Stimulated activated CD4-positive, alpha-beta T cell treated with anti-CD3 and anti-CD28 coated beads, Interleukin-1b, Interleukin-23, amount 100 ng/mL, for 4 hours (primary cell): ENCODE results near the gene CCL1.

ENCODE experiments used
- DNase-seq, 2 donors: peaks; one replicate each; pipeline ENCODE4 v3.0.0-alpha.2; 2020; ENCODE audit warnings: low read depth in 2 of 2

CCL1 gene

DNA sequence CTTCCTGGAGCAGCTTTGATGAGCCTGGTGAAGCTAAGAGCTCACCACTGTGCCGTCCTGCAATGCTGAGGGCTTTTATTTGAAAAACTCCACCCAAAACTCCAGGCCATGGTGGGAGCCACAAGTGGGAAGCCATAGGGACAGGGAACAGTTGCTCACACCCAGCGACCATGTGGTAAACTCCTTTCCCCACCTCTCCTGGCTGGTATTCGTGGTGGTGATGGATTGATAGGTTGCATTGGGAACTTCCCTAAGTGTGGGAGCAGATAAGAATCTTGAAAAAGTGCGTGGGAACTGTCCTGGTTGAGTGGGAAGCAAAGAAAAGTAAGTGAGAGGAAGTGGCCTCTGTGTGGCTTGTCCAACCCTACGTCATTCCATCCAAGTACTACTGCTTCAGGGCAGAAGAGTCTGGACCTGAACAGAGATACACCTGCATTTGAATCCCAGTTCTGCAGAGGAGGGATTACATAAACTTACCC lies at the start of gene CCL1:
TSS of gene CCL1 (minus strand) at position 51 of the 479 bp plus-strand sequence. CDS start 72 bp downstream, outside the sequence.
- DNase-seq: no peak

DNA sequence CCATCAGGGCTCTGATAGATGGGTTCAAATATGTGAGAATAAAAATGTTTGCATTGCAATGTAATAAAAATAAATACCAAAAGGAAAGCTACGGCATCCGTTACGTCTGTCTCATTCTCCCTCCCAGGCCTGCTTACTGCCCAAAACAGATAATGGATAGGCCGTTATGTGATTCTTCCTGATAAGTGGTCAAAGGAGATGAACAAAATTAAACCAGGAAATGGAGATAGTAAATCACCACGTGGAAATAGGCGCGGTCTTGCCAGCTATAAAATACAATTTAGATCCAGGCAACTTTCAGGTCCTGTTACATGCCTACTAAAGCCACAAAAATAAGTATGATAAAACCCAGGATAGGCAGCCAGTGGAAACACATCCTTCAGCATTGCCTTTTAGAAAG lies 49.5 kb upstream of the CCL1 start:
- DNase-seq: no peak

GRCh38 chr17:34411646-34412421 lies 48.8 kb upstream of the CCL1 start:
- no peak for DNase-seq

DNA sequence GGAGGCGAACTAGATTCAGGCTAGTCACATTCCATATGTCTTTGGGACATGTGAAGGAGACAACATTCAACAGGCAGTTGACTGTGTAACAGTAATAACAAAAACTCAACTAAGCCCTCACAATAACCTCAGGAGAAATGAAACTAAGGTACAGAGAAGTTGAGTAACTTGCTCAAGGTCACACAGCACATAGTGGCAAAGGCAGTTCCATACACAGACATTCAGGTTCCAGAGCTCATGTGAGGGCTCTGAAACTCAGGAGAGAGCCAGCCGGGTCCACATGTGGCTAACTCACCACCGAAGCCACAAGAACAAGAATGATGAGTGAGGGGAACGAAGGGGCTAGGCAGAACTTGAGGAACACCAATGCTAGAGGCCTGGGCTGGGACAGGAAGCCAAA lies 46.3 kb upstream of the CCL1 start:
- DNase-seq: no peak

DNA sequence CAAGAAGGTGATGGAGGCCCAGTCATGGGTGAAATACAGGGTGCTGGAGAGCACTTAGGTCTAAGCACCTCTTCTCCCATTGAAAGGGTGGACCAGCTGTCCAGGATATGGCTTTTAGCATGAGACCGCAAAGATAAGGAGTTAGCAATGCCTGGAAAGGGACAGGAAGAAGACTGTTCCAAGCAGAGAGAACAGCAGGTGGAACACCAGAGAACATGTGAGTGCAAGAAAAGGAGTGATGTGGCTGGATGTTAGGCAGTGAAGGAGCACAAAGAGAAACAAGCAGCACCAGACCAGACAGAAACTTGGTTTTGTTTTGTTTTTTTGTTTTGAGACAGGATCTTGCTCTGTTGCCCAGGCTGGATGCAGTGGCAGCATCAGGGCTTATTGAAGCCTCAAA lies 45.4 kb upstream of the CCL1 start:
- DNase-seq: no peak

- no peak for DNase-seq
Measured at GRCh38 chr17:34406226-34406625, 43.2 kb upstream of the CCL1 start.

DNA sequence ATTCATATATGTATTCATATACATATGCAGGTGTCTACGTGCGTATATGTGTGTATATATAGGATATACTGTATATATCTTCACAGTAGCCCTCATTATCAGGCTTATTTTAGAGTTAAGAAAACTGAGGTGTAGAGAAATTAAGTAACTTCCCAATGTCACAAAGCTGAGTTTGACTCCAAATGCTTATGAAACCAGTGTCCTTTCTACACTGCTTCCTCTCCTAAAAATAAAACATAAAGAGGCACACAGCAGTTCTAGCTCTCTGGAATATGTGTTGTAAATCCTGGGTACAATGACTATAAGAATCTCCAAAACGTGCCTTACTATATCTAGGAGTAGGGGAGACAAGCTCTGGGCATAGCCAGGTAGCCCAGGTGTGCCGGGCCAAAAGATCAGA lies 40.0 kb upstream of the CCL1 start:
- no peak for DNase-seq

DNA sequence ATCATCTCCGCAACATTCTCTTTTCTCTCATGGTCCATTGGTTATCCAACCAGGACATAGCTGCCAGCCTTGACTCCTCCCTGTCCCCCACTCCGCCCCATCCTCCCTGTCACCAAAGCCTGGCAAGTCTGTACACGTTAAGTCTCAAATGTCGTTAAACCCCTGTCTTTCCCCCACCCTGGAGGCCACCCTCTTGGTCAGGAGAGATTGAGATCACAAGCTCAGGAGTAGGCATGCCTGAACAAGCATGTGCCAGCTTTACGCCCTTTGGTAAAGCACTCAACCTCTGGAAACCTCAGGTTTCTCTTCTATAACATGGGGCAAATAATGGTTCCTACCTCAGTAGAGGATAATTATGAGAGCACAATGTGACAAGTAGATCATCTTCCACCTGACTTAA lies 38.1 kb upstream of the CCL1 start:
- no peak for DNase-seq

DNA sequence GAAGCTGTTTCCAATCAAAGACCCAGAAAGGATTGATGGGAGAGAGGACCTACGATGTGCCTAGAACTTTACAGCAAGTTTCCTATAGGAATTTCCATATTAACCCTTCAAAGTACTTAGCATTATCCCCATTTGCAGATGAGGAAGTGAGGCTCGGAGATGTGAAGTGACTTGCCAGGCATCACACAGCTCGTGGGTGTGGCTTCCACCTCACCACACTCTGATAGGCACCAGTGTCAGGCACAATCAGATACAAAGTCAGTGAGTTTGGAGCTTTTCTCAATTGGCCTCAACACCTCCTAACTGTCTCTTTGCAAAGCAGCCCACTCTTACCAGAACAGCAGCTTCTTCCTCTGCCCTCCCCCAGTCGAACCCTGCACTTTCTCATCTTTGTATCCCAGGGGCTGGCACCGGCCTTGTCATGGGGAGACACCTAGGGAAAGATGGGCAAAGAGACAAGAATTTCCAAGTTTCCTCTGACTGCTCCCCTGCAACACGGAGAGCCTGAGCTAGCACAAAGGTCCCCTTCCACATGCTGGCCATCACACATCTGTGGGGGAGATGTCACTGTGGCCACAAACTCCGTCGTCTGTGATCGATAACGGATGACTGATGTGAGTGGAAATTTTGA lies 37.4 kb upstream of the CCL1 start:
- no peak for DNase-seq

- DNase-seq: no peak
Measured at GRCh38 chr17:34399725-34400124, 36.7 kb upstream of the CCL1 start.

GRCh38 chr17:34398990-34399389 lies 36.0 kb upstream of the CCL1 start:
- no peak for DNase-seq

DNA sequence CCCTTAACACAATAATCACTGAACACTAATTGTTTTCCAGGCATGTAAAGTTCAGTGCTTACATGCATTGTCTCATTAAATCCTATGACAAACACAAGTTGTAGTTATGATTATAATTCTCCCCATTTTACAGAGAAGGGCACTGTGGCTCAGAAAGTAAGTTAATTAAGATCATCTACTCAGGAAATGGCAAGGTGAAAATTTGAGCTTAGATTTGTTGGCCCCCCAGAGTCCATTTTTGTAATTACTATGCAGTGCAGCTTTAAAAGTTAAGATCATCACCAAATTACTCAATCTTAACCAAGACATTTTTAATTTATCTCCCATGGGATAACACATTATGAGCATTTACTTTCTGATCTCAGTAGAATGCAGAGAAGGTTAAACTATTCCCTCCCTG lies 34.2 kb upstream of the CCL1 start:
- no peak for DNase-seq

GRCh38 chr17:34393401-34393800 lies 30.4 kb upstream of the CCL1 start:
- no peak for DNase-seq

DNA sequence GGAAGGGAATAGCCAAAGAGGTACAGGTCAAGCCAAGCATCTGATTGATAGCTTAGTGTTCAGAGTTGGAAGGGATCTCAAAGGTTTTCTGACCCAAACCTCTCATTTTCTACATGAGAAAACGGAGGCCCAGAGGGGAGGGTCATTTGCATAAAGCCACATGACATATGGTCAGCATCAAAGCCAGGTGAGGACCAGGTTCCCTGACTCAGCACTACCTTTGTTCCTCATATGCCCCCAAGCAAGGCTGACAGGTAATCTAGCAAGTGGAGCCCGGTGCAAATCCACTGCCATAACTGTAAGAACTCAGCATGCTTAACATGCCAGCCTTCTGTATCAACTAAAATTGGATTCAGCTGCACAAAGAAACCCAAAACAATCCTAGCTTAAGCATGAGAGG lies 28.2 kb upstream of the CCL1 start:
- no peak for DNase-seq

DNA sequence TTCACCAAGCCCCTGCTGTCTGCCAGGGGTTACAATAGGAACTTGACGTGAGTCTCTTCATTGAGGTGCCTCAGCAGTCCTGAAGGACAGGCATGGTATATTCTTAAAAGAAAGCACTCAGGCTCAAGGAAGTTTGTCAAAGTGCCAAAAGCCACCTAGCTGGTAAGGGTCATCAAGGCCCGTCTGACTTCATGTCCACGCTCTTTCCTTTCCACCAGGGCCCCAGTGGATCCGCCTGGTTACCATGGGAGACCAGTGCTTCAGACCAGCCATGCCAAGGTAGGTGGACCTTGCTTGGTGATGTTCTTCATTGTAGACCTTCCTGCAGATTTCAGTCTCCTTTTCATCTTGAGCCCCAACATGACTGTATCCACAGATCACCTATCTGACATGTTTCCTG lies 27.6 kb upstream of the CCL1 start:
- no peak for DNase-seq

DNA sequence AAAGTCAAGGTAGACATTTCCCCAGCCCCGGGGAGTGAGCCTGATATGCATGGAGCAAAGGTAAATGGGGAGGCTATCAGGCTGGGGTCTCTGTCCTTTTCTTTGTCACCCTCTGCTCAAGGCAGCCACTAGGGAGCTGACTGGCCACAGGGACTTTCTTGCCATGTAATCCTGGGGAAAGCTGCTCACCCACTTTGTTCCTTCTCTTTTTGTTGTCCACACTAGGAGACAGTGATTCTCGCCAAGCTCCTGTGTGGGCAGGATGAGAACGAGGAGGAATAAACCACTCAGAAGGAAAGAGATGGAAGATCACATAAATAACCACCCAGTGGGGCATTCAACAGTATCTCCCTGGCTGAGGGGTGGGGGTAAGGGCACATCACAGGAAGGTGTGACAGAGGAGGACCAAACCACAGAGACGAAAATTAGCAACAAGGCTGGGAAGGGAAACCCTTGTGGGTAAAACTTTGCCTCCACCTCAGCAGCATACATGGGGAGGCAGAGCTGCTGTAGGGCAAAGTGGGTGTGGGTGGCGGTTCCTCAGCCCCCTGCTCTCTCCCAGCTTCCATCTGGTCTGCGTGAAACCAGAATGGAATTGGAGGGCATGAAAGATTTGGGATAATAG lies 26.2 kb upstream of the CCL1 start:
- no peak for DNase-seq

DNA sequence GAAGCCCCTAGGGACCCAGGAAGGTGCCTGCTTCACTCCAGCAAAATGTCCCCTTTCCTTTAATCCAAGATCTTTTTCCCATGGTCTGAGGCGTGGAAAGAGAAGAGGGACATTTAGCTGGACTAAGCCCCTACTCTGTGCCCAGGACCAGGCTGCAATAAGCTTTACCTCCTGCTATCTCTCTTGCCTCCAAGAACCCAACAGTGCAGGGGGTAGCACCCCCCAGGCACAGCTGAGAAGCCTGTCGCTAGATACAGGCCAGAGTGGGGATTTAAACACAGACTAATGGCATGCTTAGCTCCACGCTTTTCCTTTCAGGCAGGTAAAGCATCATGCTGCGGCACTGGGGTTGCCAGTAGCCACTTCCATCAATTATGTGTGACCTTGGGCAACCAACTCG lies 24.5 kb upstream of the CCL1 start:
- no peak for DNase-seq

- DNase-seq: no peak
Measured at GRCh38 chr17:34386697-34387550, 23.9 kb upstream of the CCL1 start.

- DNase-seq: no peak
Measured at GRCh38 chr17:34386343-34386696, 23.3 kb upstream of the CCL1 start.

- no peak for DNase-seq
Measured at GRCh38 chr17:34384822-34385605, 22.0 kb upstream of the CCL1 start.

- DNase-seq: no peak
Measured at GRCh38 chr17:34384271-34384670, 21.2 kb upstream of the CCL1 start.
